ENCODE results near the gene ASIC2. TPM values are rescaled to one million over a fixed set of nuclear protein-coding genes. Genes with fewer than 3 reads are reported as not detected.

Gene ASIC2
- total RNA-seq, 2 experiments from 2014 or later = not detected

GRCh38 chr17:33262266-33263123 lies 30.6 kb downstream of the ASIC2 start:
- no peaks in the 10 kb centered on the region for H3K4me1 ChIP-seq (ENCODE audit: insufficient read depth, low read length)
- no peaks in the 10 kb centered on the region for H3K4me1 Mint-ChIP-seq (ENCODE audit: low read depth)
- H3K4me3 Mint-ChIP-seq = no peak overlapping the region
- no peak for DNase-seq
- no peaks in the 10 kb centered on the region for H3K36me3 ChIP-seq (ENCODE audit: insufficient read depth, low read length)
- no peak overlapping the region for H3K27ac Mint-ChIP-seq
- H3K27ac ChIP-seq (ENCODE audit: low read depth in 1 of 2, low read length in 2 of 2) = no peak overlapping the region
- no peaks in the 10 kb centered on the region for H3K36me3 Mint-ChIP-seq (ENCODE audit: low read depth)
- H3K27me3 Mint-ChIP-seq = peaks cover 54% of the 10 kb centered on the region
- TF ChIP-seq CTCF (IDR thresholded peaks at IDR 0.05) = no peak
- POLR2A ChIA-PET = no interaction called here
- CTCF ChIA-PET = no interaction called here
- no peaks in the 10 kb centered on the region for H3K9me3 ChIP-seq (ENCODE audit: control insufficient read depth in 1 of 2, insufficient read depth in 1 of 2, low read length in 2 of 2)
- no peak overlapping the region for H3K4me3 ChIP-seq (ENCODE audit: low read length)
- peaks cover 1 to 3% of the 10 kb centered on the region in 2 experiments for H3K27me3 ChIP-seq (ENCODE audit: control insufficient read depth in 1 of 2, insufficient read depth in 2 of 2, low read length in 2 of 2)
- intact Hi-C loops (cut with DNase I, micrococcal nuclease) = no loop called here
- no peak for ATAC-seq (ENCODE audit: poor library complexity)
- no peaks in the 10 kb centered on the region for H3K9me3 Mint-ChIP-seq

DNA sequence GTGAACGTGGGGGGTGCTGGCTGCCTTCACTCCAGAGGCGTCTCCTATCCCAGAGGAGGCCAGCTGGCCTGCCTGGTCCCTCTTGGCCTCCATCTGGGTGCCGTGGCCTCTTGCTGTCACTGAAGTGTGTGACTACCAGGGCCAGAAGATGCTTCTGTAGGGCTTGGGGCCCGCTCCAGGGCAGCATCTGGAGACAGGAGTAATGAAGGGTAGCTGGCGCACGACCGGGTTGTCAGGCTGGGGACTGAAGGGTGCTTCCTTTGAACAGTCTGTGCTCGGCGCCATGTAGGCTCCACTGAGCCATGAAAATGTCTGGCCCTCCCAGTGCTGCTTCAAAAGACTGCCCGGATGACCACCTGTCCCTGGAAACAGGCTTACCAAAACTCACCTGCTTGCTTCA lies 31.3 kb downstream of the ASIC2 start:
- no peaks in the 10 kb centered on the region for H3K9me3 Mint-ChIP-seq
- H3K27me3 Mint-ChIP-seq = peaks cover 59% of the 10 kb centered on the region
- H3K4me1 ChIP-seq (ENCODE audit: insufficient read depth, low read length) = no peaks in the 10 kb centered on the region
- no peak overlapping the region for H3K4me3 Mint-ChIP-seq
- no peak for TF ChIP-seq CTCF (IDR thresholded peaks at IDR 0.05)
- peaks cover 2 to 8% of the 10 kb centered on the region in 2 experiments for H3K27me3 ChIP-seq (ENCODE audit: control insufficient read depth in 1 of 2, insufficient read depth in 2 of 2, low read length in 2 of 2)
- DNase-seq (no peak), ATAC-seq (ENCODE audit: poor library complexity) (no peak)
- H3K36me3 Mint-ChIP-seq (ENCODE audit: low read depth) = no peaks in the 10 kb centered on the region
- no peaks in the 10 kb centered on the region for H3K36me3 ChIP-seq (ENCODE audit: insufficient read depth, low read length)
- intact Hi-C loops (cut with DNase I, micrococcal nuclease) = no loop called here
- no peak overlapping the region for H3K27ac Mint-ChIP-seq
- POLR2A ChIA-PET = no interaction called here
- H3K9me3 ChIP-seq (ENCODE audit: control insufficient read depth in 1 of 2, insufficient read depth in 1 of 2, low read length in 2 of 2) = no peaks in the 10 kb centered on the region
- H3K4me1 Mint-ChIP-seq (ENCODE audit: low read depth) = no peaks in the 10 kb centered on the region
- H3K4me3 ChIP-seq (ENCODE audit: low read length) = no peak overlapping the region
- CTCF ChIA-PET = no interaction called here
- H3K27ac ChIP-seq (ENCODE audit: low read depth in 1 of 2, low read length in 2 of 2) = no peak overlapping the region

DNA sequence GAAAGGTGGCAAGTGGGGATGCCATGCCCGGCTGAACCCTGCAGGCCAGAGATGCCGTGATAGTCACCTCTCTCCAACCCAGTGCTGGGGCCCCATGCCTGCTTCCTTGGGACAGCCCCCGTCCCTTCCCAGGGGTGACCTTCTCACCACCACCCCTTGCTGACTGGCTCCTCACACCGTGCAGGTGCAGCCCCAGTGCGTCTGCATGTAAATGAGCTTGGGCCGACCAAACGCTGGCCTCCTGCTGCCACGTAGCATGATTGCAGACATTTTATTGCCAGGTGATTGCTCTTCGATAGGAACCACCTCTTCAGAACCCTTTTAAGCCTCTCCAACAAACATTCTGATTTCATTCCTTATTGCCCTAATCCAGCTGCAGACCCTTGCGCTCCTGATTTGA lies 32.5 kb downstream of the ASIC2 start:
- peaks cover 2 to 8% of the 10 kb centered on the region in 2 experiments for H3K27me3 ChIP-seq (ENCODE audit: control insufficient read depth in 1 of 2, insufficient read depth in 2 of 2, low read length in 2 of 2)
- ATAC-seq (ENCODE audit: poor library complexity) = no peak
- no peaks in the 10 kb centered on the region for H3K36me3 ChIP-seq (ENCODE audit: insufficient read depth, low read length)
- H3K27ac Mint-ChIP-seq = no peak overlapping the region
- no peaks in the 10 kb centered on the region for H3K36me3 Mint-ChIP-seq (ENCODE audit: low read depth)
- peaks cover 55% of the 10 kb centered on the region for H3K27me3 Mint-ChIP-seq
- H3K4me1 Mint-ChIP-seq (ENCODE audit: low read depth) = no peaks in the 10 kb centered on the region
- no peak overlapping the region for H3K4me3 ChIP-seq (ENCODE audit: low read length)
- TF ChIP-seq CTCF (IDR thresholded peaks at IDR 0.05) = no peak
- no peaks in the 10 kb centered on the region for H3K9me3 Mint-ChIP-seq
- DNase-seq = no peak
- H3K4me1 ChIP-seq (ENCODE audit: insufficient read depth, low read length) = no peaks in the 10 kb centered on the region
- POLR2A ChIA-PET = no interaction called here
- no peak overlapping the region for H3K4me3 Mint-ChIP-seq
- CTCF ChIA-PET = no interaction called here
- H3K27ac ChIP-seq (ENCODE audit: low read depth in 1 of 2, low read length in 2 of 2) = no peak overlapping the region
- H3K9me3 ChIP-seq (ENCODE audit: control insufficient read depth in 1 of 2, insufficient read depth in 1 of 2, low read length in 2 of 2) = no peaks in the 10 kb centered on the region
- intact Hi-C loops (cut with DNase I, micrococcal nuclease) = no loop called here

Data from CD4-positive, alpha-beta T cell (primary cell).